NB4 (cell line): ENCODE data around the gene PDE11A.

Experiments
- CTCF ChIP-seq: IDR thresholded peaks from one replicate; pipeline ENCODE4 v1.5.1; 2012; ENCODE audit warnings: low read depth, low read length
- POLR2A ChIP-seq: IDR thresholded peaks from 2 replicates; pipeline ENCODE4 v1.6.1; 2011; ENCODE audit warnings: mild to moderate bottlenecking; ENCODE audit not compliant: insufficient read length; ENCODE audit errors: extremely low read depth

- TF ChIP-seq POLR2A (no peak), CTCF (no peak)
Measured at GRCh38 chr2:177691177-177691576, 381.4 kb downstream of the PDE11A start.
